NOMO-1 treated with DMSO at 0.1 percent for 48 hours (cell line): Measurements from ENCODE around the gene HAPLN3.
"Not testable (repeated sequence)": the region's sequence is repeated elsewhere in the genome, so short reads cannot be mapped to it uniquely, and the experiment has no call there.

ENCODE experiments used
- DNase-seq: peaks from one replicate; lab custom pipeline; 2025; ENCODE audit not compliant: unreplicated experiment; lab: John Stamatoyannopoulos, UW

The HAPLN3 gene

GRCh38 chr15:88894819-88895767 lies at the start of gene HAPLN3:
Gene HAPLN3, minus strand, starts transcription at chr15:88895544. Its CDS starts 8,246 bp downstream, at chr15:88887298.
- DNase-seq: peak; percentile 8

GRCh38 chr15:88940110-88940675 lies 44.8 kb upstream of the HAPLN3 start:
- no peak for DNase-seq

- no peak for DNase-seq
Measured at GRCh38 chr15:88939486-88939806, 44.1 kb upstream of the HAPLN3 start.

GRCh38 chr15:88938802-88939485 lies 43.6 kb upstream of the HAPLN3 start:
- no peak for DNase-seq

GRCh38 chr15:88934449-88934848 lies 39.1 kb upstream of the HAPLN3 start:
- DNase-seq: not testable (repeated sequence)

GRCh38 chr15:88932875-88933330 lies 37.6 kb upstream of the HAPLN3 start:
- no peak for DNase-seq

GRCh38 chr15:88932271-88932874 lies 37.0 kb upstream of the HAPLN3 start:
- DNase-seq: no peak

- DNase-seq: no peak
Measured at GRCh38 chr15:88930579-88930978, 35.2 kb upstream of the HAPLN3 start.

GRCh38 chr15:88929358-88930098 lies 34.2 kb upstream of the HAPLN3 start:
- not testable (repeated sequence) for DNase-seq

GRCh38 chr15:88928192-88928591 lies 32.8 kb upstream of the HAPLN3 start:
- DNase-seq: not testable (repeated sequence)

GRCh38 chr15:88925648-88926047 lies 30.3 kb upstream of the HAPLN3 start:
- DNase-seq: not testable (repeated sequence)

- not testable (repeated sequence) for DNase-seq
Measured at GRCh38 chr15:88920892-88921435, 25.6 kb upstream of the HAPLN3 start.

- no peak for DNase-seq
Measured at GRCh38 chr15:88920186-88920891, 25.0 kb upstream of the HAPLN3 start.

- peak; percentile 90 for DNase-seq
Measured at GRCh38 chr15:88918738-88919137, 23.4 kb upstream of the HAPLN3 start.

- DNase-seq: no peak
Measured at GRCh38 chr15:88917760-88918159, 22.4 kb upstream of the HAPLN3 start.

GRCh38 chr15:88915354-88915753 lies 20.0 kb upstream of the HAPLN3 start:
- DNase-seq: no peak

GRCh38 chr15:88913850-88914169 lies 18.5 kb upstream of the HAPLN3 start:
- DNase-seq: no peak

- peak; percentile 61 for DNase-seq
Measured at GRCh38 chr15:88913017-88913849, 17.9 kb upstream of the HAPLN3 start, which contains the start of gene MFGE8. Gene MFGE8, minus strand, starts transcription at chr15:88913379. Its CDS starts 60 bp downstream, at chr15:88913319.

- DNase-seq: no peak
Measured at GRCh38 chr15:88912500-88912921, 17.2 kb upstream of the HAPLN3 start.
